DOHH2 (cell line): ENCODE data around the gene FKBP5.

Experiments used
- CTCF ChIP-seq: fragments of 200-600 bp; sonication (generic); IDR thresholded peaks from one replicate; pipeline ENCODE4 v1.5.1; 2014; ENCODE audit warnings: antibody characterized with exemption, mild to moderate bottlenecking, low read depth, low read length; ENCODE audit not compliant: poor library complexity, severe bottlenecking
- EZH2phosphoT487 ChIP-seq: fragments of 200-600 bp; sonication (generic); IDR thresholded peaks from 2 replicates; pipeline ENCODE4 v1.6.1; 2017; ENCODE audit warnings: borderline replicate concordance, mild to moderate bottlenecking, antibody characterized with exemption, low read length, moderate library complexity, mixed read lengths

GRCh38 chr6:35581633-35582032, 107.1 kb downstream of the FKBP5 start:
- no peak for TF ChIP-seq CTCF
- no peak for TF ChIP-seq EZH2phosphoT487
